Measurements from ENCODE around the gene ITGA2B.

DNA sequence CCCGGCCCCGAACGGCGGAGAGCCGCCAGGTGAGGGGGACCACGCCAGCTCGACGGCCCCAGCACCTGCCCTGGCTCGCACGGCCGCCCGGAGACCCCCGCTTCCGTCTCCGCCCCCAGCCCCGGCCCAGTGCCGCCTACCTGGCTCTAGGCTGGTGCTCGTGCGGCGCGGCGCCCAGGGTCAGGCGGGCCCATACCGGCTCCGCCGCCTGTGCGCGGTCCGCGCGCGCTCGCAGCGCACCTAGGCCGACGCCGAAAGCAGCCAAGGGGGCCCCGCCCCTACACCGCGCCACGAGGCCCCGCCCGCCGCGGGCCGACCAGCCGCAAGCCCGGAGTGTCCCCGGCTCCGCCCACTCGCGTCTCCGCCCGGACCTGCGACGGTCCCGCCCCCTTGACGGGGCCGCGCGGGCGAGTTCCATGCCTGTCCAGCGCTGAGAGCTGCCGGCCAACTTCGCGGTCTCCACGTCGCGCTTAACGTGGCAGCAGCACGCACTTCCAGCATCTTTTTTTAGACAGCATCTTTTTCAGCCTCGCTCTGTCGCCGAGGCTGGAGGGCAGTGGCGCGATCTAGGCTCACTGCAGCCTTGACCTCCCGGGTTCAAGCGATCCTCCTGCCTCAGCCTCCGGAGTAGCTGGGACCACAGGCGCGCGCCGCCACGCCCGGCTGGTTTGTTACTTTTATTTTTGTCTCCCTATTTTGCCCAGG, 64.7 kb downstream of the ITGA2B start, which contains the start of gene SLC25A39:
- TF ChIP-seq, protein P1, sequence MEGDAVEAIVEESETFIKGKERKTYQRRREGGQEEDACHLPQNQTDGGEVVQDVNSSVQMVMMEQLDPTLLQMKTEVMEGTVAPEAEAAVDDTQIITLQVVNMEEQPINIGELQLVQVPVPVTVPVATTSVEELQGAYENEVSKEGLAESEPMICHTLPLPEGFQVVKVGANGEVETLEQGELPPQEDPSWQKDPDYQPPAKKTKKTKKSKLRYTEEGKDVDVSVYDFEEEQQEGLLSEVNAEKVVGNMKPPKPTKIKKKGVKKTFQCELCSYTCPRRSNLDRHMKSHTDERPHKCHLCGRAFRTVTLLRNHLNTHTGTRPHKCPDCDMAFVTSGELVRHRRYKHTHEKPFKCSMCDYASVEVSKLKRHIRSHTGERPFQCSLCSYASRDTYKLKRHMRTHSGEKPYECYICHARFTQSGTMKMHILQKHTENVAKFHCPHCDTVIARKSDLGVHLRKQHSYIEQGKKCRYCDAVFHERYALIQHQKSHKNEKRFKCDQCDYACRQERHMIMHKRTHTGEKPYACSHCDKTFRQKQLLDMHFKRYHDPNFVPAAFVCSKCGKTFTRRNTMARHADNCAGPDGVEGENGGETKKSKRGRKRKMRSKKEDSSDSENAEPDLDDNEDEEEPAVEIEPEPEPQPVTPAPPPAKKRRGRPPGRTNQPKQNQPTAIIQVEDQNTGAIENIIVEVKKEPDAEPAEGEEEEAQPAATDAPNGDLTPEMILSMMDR (IDR thresholded peaks at IDR 0.05; ENCODE audit: low read depth, low read length, missing input control), result no peak
- TF ChIP-seq EGR1 (IDR thresholded peaks at IDR 0.05; ENCODE audit: low read depth in 2 of 2), result peak in 1 of 2 donors; percentile 34
- TF ChIP-seq, protein P2, sequence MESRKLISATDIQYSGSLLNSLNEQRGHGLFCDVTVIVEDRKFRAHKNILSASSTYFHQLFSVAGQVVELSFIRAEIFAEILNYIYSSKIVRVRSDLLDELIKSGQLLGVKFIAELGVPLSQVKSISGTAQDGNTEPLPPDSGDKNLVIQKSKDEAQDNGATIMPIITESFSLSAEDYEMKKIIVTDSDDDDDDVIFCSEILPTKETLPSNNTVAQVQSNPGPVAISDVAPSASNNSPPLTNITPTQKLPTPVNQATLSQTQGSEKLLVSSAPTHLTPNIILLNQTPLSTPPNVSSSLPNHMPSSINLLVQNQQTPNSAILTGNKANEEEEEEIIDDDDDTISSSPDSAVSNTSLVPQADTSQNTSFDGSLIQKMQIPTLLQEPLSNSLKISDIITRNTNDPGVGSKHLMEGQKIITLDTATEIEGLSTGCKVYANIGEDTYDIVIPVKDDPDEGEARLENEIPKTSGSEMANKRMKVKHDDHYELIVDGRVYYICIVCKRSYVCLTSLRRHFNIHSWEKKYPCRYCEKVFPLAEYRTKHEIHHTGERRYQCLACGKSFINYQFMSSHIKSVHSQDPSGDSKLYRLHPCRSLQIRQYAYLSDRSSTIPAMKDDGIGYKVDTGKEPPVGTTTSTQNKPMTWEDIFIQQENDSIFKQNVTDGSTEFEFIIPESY (IDR thresholded peaks at IDR 0.05), result no peak
- TF ChIP-seq JUND (IDR thresholded peaks at IDR 0.05), result no peak
- no peak for TF ChIP-seq FOXA1 (IDR thresholded peaks at IDR 0.05)
- TF ChIP-seq, protein P3, sequence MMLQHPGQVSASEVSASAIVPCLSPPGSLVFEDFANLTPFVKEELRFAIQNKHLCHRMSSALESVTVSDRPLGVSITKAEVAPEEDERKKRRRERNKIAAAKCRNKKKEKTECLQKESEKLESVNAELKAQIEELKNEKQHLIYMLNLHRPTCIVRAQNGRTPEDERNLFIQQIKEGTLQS (IDR thresholded peaks at IDR 0.05), result no peak
- TF ChIP-seq, protein P4, sequence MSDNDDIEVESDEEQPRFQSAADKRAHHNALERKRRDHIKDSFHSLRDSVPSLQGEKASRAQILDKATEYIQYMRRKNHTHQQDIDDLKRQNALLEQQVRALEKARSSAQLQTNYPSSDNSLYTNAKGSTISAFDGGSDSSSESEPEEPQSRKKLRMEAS (IDR thresholded peaks at IDR 0.05), result no peak
- no peak for TF ChIP-seq TAF1 (conservative IDR thresholded peaks at IDR 0.05)
- TF ChIP-seq SP1 (IDR thresholded peaks at IDR 0.05), result peak; percentile 43
- no peak for TF ChIP-seq FOXA2 (IDR thresholded peaks at IDR 0.05)
- TF ChIP-seq, protein P5, sequence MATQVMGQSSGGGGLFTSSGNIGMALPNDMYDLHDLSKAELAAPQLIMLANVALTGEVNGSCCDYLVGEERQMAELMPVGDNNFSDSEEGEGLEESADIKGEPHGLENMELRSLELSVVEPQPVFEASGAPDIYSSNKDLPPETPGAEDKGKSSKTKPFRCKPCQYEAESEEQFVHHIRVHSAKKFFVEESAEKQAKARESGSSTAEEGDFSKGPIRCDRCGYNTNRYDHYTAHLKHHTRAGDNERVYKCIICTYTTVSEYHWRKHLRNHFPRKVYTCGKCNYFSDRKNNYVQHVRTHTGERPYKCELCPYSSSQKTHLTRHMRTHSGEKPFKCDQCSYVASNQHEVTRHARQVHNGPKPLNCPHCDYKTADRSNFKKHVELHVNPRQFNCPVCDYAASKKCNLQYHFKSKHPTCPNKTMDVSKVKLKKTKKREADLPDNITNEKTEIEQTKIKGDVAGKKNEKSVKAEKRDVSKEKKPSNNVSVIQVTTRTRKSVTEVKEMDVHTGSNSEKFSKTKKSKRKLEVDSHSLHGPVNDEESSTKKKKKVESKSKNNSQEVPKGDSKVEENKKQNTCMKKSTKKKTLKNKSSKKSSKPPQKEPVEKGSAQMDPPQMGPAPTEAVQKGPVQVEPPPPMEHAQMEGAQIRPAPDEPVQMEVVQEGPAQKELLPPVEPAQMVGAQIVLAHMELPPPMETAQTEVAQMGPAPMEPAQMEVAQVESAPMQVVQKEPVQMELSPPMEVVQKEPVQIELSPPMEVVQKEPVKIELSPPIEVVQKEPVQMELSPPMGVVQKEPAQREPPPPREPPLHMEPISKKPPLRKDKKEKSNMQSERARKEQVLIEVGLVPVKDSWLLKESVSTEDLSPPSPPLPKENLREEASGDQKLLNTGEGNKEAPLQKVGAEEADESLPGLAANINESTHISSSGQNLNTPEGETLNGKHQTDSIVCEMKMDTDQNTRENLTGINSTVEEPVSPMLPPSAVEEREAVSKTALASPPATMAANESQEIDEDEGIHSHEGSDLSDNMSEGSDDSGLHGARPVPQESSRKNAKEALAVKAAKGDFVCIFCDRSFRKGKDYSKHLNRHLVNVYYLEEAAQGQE (IDR thresholded peaks at IDR 0.05), result no peak
- TF ChIP-seq GABPA (IDR thresholded peaks at IDR 0.05 in 1 of 2, conservative IDR thresholded peaks at IDR 0.05 in 1 of 2), result no peak
- no peak for TF ChIP-seq YY1 (IDR thresholded peaks at IDR 0.05)
